NCI-H345 treated with DMSO at 0.1 percent for 48 hours (cell line): Measurements from ENCODE around the gene TPO.
"Not testable (repeated sequence)": the region's sequence is repeated elsewhere in the genome, so short reads cannot be mapped to it uniquely, and the experiment has no call there.

Source experiments
- DNase-seq: peaks from one replicate; lab custom pipeline; 2025; ENCODE audit not compliant: unreplicated experiment; lab: John Stamatoyannopoulos, UW

The TPO gene

GRCh38 chr2:1405124-1405523, 8.1 kb upstream of the TPO start:
- DNase-seq: no peak

- no peak for DNase-seq
Measured at GRCh38 chr2:1405967-1406366, 7.3 kb upstream of the TPO start.

DNA sequence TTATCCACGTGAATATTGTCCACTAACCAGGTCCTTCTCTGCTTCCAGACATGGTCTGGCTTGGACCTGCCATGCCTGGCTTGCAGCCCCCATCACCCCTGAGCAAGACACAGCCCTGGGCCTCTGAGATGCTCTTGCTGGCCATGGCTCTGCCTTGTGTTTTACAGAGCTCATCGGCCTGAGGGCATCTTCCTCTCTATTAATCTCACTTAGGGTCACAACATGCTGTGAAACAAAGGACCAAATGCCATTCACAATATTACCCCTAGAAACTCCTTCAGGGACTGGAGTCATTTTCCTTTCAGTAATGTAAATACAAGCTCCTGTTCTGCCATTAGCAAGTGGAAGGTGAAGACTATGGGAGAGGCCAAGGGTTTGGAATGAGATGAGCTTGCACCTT, 6.8 kb upstream of the TPO start:
- no peak for DNase-seq

- no peak for DNase-seq
Measured at GRCh38 chr2:1407950-1408675, 5.2 kb upstream of the TPO start.

DNA sequence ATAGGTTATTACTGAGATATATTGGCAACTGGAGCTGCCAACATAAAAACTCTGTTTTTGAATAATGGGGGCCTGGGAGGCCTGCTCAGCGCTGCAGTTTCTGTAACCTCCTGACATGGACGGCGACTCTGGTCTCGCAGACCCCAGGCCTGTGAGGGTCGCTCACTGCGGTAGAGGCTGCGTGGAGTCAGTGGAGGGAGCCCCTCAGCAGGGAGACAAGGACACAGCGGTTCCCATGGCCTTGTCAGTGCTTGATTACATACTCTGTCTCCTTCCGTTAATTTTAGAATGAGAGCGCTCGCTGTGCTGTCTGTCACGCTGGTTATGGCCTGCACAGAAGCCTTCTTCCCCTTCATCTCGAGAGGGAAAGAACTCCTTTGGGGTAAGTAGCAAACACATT, 858 bp downstream of the TPO start:
- no peak for DNase-seq

DNA sequence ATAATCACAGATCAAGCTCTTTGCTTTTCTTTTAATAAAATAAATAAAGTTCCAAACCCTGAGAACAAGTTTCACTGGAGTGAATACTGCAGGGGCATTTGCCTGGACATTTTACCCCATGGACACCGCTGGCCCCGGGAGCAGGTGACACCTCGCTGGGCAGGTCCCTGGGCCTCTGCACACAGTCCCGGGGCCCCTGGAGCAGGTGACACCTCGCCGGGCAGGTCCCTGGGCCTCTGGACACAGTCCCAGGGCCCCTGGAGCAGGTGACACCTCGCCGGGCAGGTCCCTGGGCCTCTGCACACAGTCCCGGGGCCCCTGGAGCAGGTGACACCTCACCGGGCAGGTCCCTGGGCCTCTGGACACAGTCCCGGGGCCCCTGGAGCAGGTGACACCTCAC, 1.6 kb downstream of the TPO start:
- DNase-seq: not testable (repeated sequence)

- no peak for DNase-seq
Measured at GRCh38 chr2:1415501-1415900, 2.2 kb downstream of the TPO start.

- no peak for DNase-seq
Measured at GRCh38 chr2:1418566-1418965, 5.3 kb downstream of the TPO start.

DNA sequence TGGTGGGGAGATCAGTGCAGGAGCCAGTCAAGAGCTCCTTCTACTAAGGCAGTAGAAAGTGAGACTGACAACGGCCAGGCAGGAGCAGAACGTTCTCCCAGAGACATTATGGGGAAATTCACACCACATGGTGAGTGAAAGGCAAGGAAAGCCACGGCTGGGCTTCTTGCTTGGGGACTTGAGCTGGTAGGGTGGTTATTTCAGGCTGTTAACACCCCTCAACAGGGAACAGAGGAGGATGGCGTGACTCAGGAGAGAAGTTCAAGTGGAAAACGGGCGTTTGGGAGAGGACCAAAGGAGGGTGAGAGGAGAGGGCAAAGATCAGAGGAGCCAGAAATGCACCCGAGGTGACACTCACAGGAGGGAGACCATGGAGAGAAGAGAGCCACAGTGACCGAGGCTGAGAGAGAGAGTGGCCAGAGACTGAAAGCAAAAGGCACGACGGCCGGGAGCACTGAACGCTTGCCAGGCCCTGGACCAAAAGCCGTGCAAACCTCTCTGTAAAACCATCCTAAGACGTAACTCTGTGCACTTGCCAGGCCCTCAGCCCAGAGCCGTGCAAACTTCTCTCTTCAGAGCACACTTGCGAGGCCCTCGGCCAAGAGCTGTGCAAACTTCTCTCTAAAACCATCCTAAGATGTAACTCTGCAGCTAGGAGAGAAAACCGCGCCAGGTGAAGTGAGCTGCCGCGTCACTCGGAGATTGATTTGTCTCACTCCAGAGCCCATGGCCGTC, 7.7 kb downstream of the TPO start:
- no peak for DNase-seq

- peak; percentile 42 for DNase-seq
Measured at GRCh38 chr2:1421731-1422130, 8.5 kb downstream of the TPO start.

- DNase-seq: no peak
Measured at GRCh38 chr2:1422131-1422530, 8.9 kb downstream of the TPO start.

GRCh38 chr2:1422716-1423285, 9.5 kb downstream of the TPO start:
- no peak for DNase-seq

GRCh38 chr2:1427086-1427485, 13.8 kb downstream of the TPO start:
- no peak for DNase-seq

GRCh38 chr2:1429895-1430294, 16.6 kb downstream of the TPO start:
- DNase-seq: no peak

GRCh38 chr2:1430491-1430890, 17.2 kb downstream of the TPO start:
- DNase-seq: no peak

GRCh38 chr2:1431886-1432400, 18.7 kb downstream of the TPO start:
- no peak for DNase-seq

GRCh38 chr2:1432726-1433125, 19.5 kb downstream of the TPO start:
- DNase-seq: no peak

- DNase-seq: no peak
Measured at GRCh38 chr2:1436369-1436768, 23.1 kb downstream of the TPO start.

- DNase-seq: no peak
Measured at GRCh38 chr2:1437101-1437500, 23.8 kb downstream of the TPO start.

GRCh38 chr2:1437537-1437936, 24.3 kb downstream of the TPO start:
- DNase-seq: no peak

- no peak for DNase-seq
Measured at GRCh38 chr2:1438972-1439371, 25.7 kb downstream of the TPO start.

- DNase-seq: no peak
Measured at GRCh38 chr2:1440581-1440980, 27.3 kb downstream of the TPO start.
